ENCODE results near the gene BCAT1.
"Not testable (repeated sequence)": the region's sequence is repeated elsewhere in the genome, so short reads cannot be mapped to it uniquely, and the experiment has no call there.

Gene BCAT1

GRCh38 chr12:24814379-24815113 is 134.4 kb downstream of the BCAT1 start:
- DNase-seq (ENCODE audit: low read depth): no peak

- DNase-seq (ENCODE audit: low read depth): no peak
Observed at GRCh38 chr12:24810378-24810777, 138.5 kb downstream of the BCAT1 start.

- not testable (repeated sequence) for DNase-seq (ENCODE audit: low read depth)
Observed at GRCh38 chr12:24809306-24809705, 139.6 kb downstream of the BCAT1 start.

GRCh38 chr12:24808651-24809050 is 140.2 kb downstream of the BCAT1 start:
- DNase-seq (ENCODE audit: low read depth): no peak

- DNase-seq (ENCODE audit: low read depth): no peak
Observed at GRCh38 chr12:24806386-24806785, 142.5 kb downstream of the BCAT1 start.

GRCh38 chr12:24803430-24804245 is 145.3 kb downstream of the BCAT1 start:
- no peak for DNase-seq (ENCODE audit: low read depth)

- no peak for DNase-seq (ENCODE audit: low read depth)
Observed at GRCh38 chr12:24798335-24798734, 150.6 kb downstream of the BCAT1 start.

GRCh38 chr12:24797901-24798300 is 151.0 kb downstream of the BCAT1 start:
- DNase-seq (ENCODE audit: low read depth): no peak

- DNase-seq (ENCODE audit: low read depth): no peak
Observed at GRCh38 chr12:24796876-24797275, 152.0 kb downstream of the BCAT1 start.

GRCh38 chr12:24795699-24796347 is 153.1 kb downstream of the BCAT1 start:
- peak; percentile 20 for DNase-seq (ENCODE audit: low read depth)

GRCh38 chr12:24791622-24792021 is 157.3 kb downstream of the BCAT1 start:
- no peak for DNase-seq (ENCODE audit: low read depth)

GRCh38 chr12:24788886-24789285 is 160.0 kb downstream of the BCAT1 start:
- DNase-seq (ENCODE audit: low read depth): no peak

GRCh38 chr12:24780697-24781368 is 168.1 kb downstream of the BCAT1 start:
- peak; percentile 48 for DNase-seq (ENCODE audit: low read depth)

GRCh38 chr12:24778486-24779304 is 170.2 kb downstream of the BCAT1 start:
- peak; percentile 74 for DNase-seq (ENCODE audit: low read depth)

GRCh38 chr12:24777359-24777758 is 171.5 kb downstream of the BCAT1 start:
- no peak for DNase-seq (ENCODE audit: low read depth)

- DNase-seq (ENCODE audit: low read depth): no peak
Observed at GRCh38 chr12:24776861-24777260, 172.0 kb downstream of the BCAT1 start.

GRCh38 chr12:24775073-24775472 is 173.8 kb downstream of the BCAT1 start:
- no peak for DNase-seq (ENCODE audit: low read depth)

- no peak for DNase-seq (ENCODE audit: low read depth)
Observed at GRCh38 chr12:24773996-24774395, 174.9 kb downstream of the BCAT1 start.

GRCh38 chr12:24772813-24773212 is 176.1 kb downstream of the BCAT1 start:
- DNase-seq (ENCODE audit: low read depth): no peak

- DNase-seq (ENCODE audit: low read depth): no peak
Observed at GRCh38 chr12:24770821-24771220, 178.1 kb downstream of the BCAT1 start.

GRCh38 chr12:24770334-24770733 is 178.6 kb downstream of the BCAT1 start:
- DNase-seq (ENCODE audit: low read depth): no peak

All from ELR (cell line).